DOHH2 (cell line): ENCODE measurements around the gene USP31.

ENCODE experiments used
- CTCF ChIP-seq: fragments of 200-600 bp; sonication (generic); IDR thresholded peaks from one replicate; pipeline ENCODE4 v1.5.1; 2014; ENCODE audit warnings: antibody characterized with exemption, mild to moderate bottlenecking, low read depth, low read length; ENCODE audit not compliant: poor library complexity, severe bottlenecking
- EZH2phosphoT487 ChIP-seq: fragments of 200-600 bp; sonication (generic); IDR thresholded peaks from 2 replicates; pipeline ENCODE4 v1.6.1; 2017; ENCODE audit warnings: borderline replicate concordance, mild to moderate bottlenecking, antibody characterized with exemption, low read length, moderate library complexity, mixed read lengths

- TF ChIP-seq CTCF (no peak), EZH2phosphoT487 (no peak)
Measured at GRCh38 chr16:23194497-23195221, 45.4 kb upstream of the USP31 start.
